Measurements from ENCODE around the gene SPATA13. TPM values are rescaled to one million over a fixed set of nuclear protein-coding genes. Genes with fewer than 3 reads are reported as not detected.

The SPATA13 gene
- total RNA-seq (2014; rRNA removed; shearing (Covaris generic)) (4.6 and 7.6 TPM in 2 replicates), polyA plus RNA-seq (2016; fragmentation: Nextera tagmentation; extraction: Ambion mirVana) (2.4 and 4.1 TPM in 2 replicates)

GRCh38 chr13:24160458-24161009, at the start of gene SPATA13:
Gene SPATA13, plus strand, starts transcription at chr13:24160720. Its CDS starts 62,210 bp downstream, at chr13:24222930.
- H3K9ac ChIP-seq: peak within 1 kb of the TSS; percentile 79
- peaks cover 22% of the 10 kb centered on the region for H3K79me2 ChIP-seq (ENCODE audit: insufficient read depth)
- H3K27ac ChIP-seq: 0 out of 2 replicates have a peak within 1 kb of the TSS, but pooled peaks have one; percentile 3
- in situ Hi-C loops (cut with MboI): no loop called here
- TF ChIP-seq EZH2phosphoT487 (IDR thresholded peaks at IDR 0.05; ENCODE audit: insufficient read depth, low read depth): no peak
- TF ChIP-seq EZH2 (IDR thresholded peaks at IDR 0.05; ENCODE audit: insufficient read depth, poor library complexity, severe bottlenecking): no peak
- H3K36me3 ChIP-seq (ENCODE audit: low read depth): no peaks in the 10 kb centered on the region
- H3K4me3 ChIP-seq: peak within 1 kb of the TSS; percentile 81
- no peaks in the 10 kb centered on the region for H3K27me3 ChIP-seq (replicated peaks; ENCODE audit: insufficient read depth)
- peak within 1 kb of the TSS; percentile 84 for H2AFZ ChIP-seq
- no peaks in the 10 kb centered on the region for H3K9me3 ChIP-seq (ENCODE audit: low read depth)
- H3K4me1 ChIP-seq (ENCODE audit: insufficient read depth): peaks cover 10% of the 10 kb centered on the region
- no peaks in the 10 kb centered on the region for H3K9me2 ChIP-seq (ENCODE audit: insufficient read depth)
- H4K20me1 ChIP-seq (ENCODE audit: insufficient read depth): no peaks in the 10 kb centered on the region
- peak; percentile 96 for DNase-seq
- 1 to 2% methylated on average over 32 to 41 of the region's 50 CpGs for WGBS, 2 experiments (ENCODE audit: low coverage in 1 of 2, low lambda C conversion rate in 2 of 2, missing lambda C conversion rate in 2 of 2)
- H3F3A ChIP-seq (ENCODE audit: insufficient read depth): 0 out of 2 replicates have a peak, but pooled peaks cover 10% of the 10 kb centered on the region
- H3K4me2 ChIP-seq (ENCODE audit: unreplicated experiment): peak within 1 kb of the TSS; percentile 90

- Histone ChIP-seq H4K20me1 (ENCODE audit: insufficient read depth) (no peaks in the 10 kb centered on the region), H3K27me3 (replicated peaks; ENCODE audit: insufficient read depth) (no peaks in the 10 kb centered on the region), H3K79me2 (ENCODE audit: insufficient read depth) (no peaks in the 10 kb centered on the region), H3K4me3 (no peak overlapping the region), H2AFZ (no peak overlapping the region), H3K4me1 (ENCODE audit: insufficient read depth) (no peaks in the 10 kb centered on the region), H3K9ac (no peak overlapping the region), H3F3A (ENCODE audit: insufficient read depth) (no peaks in the 10 kb centered on the region), H3K9me3 (ENCODE audit: low read depth) (no peaks in the 10 kb centered on the region), H3K4me2 (ENCODE audit: unreplicated experiment) (no peak overlapping the region), H3K36me3 (ENCODE audit: low read depth) (no peaks in the 10 kb centered on the region), H3K27ac (no peak overlapping the region), H3K9me2 (ENCODE audit: insufficient read depth) (no peaks in the 10 kb centered on the region)
- 69 to 83% methylated on average over 5 of the region's 5 CpGs for WGBS, 2 experiments (ENCODE audit: low coverage in 1 of 2, low lambda C conversion rate in 2 of 2, missing lambda C conversion rate in 2 of 2)
- no peak for TF ChIP-seq EZH2 (IDR thresholded peaks at IDR 0.05; ENCODE audit: insufficient read depth, poor library complexity, severe bottlenecking)
- no peak for TF ChIP-seq EZH2phosphoT487 (IDR thresholded peaks at IDR 0.05; ENCODE audit: insufficient read depth, low read depth)
- in situ Hi-C loops (cut with MboI): no loop called here
- no peak for DNase-seq
Measured at GRCh38 chr13:24112791-24113190, 47.7 kb upstream of the SPATA13 start.

GRCh38 chr13:24115671-24116070, 44.8 kb upstream of the SPATA13 start:
- Histone ChIP-seq H2AFZ (no peak overlapping the region), H3K9me2 (ENCODE audit: insufficient read depth) (no peaks in the 10 kb centered on the region), H3K79me2 (ENCODE audit: insufficient read depth) (no peaks in the 10 kb centered on the region), H3K9ac (no peak overlapping the region), H3K4me1 (ENCODE audit: insufficient read depth) (no peaks in the 10 kb centered on the region), H3F3A (ENCODE audit: insufficient read depth) (no peaks in the 10 kb centered on the region), H3K9me3 (ENCODE audit: low read depth) (no peaks in the 10 kb centered on the region), H3K4me3 (no peak overlapping the region), H3K27ac (no peak overlapping the region), H4K20me1 (ENCODE audit: insufficient read depth) (no peaks in the 10 kb centered on the region), H3K36me3 (ENCODE audit: low read depth) (no peaks in the 10 kb centered on the region), H3K4me2 (ENCODE audit: unreplicated experiment) (no peak overlapping the region), H3K27me3 (replicated peaks; ENCODE audit: insufficient read depth) (no peaks in the 10 kb centered on the region)
- WGBS, 2 experiments (ENCODE audit: low coverage in 1 of 2, low lambda C conversion rate in 2 of 2, missing lambda C conversion rate in 2 of 2): 92 to 97% methylated on average over 6 of the region's 6 CpGs
- in situ Hi-C loops (cut with MboI): no loop called here
- no peak for DNase-seq
- no peak for TF ChIP-seq EZH2phosphoT487 (IDR thresholded peaks at IDR 0.05; ENCODE audit: insufficient read depth, low read depth)
- TF ChIP-seq EZH2 (IDR thresholded peaks at IDR 0.05; ENCODE audit: insufficient read depth, poor library complexity, severe bottlenecking): no peak

DNA sequence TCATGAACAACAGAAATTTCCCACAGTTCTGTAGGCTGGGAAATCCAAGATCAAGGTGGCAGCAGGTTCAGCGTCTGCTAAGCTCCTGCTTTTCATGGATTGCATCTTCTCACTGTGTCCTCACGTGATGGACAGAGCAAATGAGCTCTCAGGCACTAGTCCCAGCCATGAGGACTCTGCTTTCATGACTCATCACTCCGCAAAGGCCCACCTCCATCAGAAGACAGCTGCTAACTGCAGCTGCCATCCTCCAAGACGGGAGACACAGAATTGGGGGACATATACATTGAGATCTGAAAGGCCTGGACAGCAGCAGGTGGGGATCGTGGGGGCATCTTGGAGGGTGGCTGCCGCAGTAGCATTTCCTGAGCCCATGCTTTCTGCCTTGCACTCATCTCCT, 44.4 kb upstream of the SPATA13 start:
- Histone ChIP-seq H3K4me1 (ENCODE audit: insufficient read depth) (no peaks in the 10 kb centered on the region), H3K27me3 (replicated peaks; ENCODE audit: insufficient read depth) (no peaks in the 10 kb centered on the region), H3K4me3 (no peak overlapping the region), H3K9ac (no peak overlapping the region), H3K9me2 (ENCODE audit: insufficient read depth) (no peaks in the 10 kb centered on the region), H3K9me3 (ENCODE audit: low read depth) (no peaks in the 10 kb centered on the region), H3K4me2 (ENCODE audit: unreplicated experiment) (no peak overlapping the region), H3K36me3 (ENCODE audit: low read depth) (no peaks in the 10 kb centered on the region), H3K27ac (no peak overlapping the region), H3K79me2 (ENCODE audit: insufficient read depth) (no peaks in the 10 kb centered on the region), H4K20me1 (ENCODE audit: insufficient read depth) (no peaks in the 10 kb centered on the region), H2AFZ (no peak overlapping the region), H3F3A (ENCODE audit: insufficient read depth) (no peaks in the 10 kb centered on the region)
- in situ Hi-C loops (cut with MboI): no loop called here
- 88 to 98% methylated on average over 6 of the region's 6 CpGs for WGBS, 2 experiments (ENCODE audit: low coverage in 1 of 2, low lambda C conversion rate in 2 of 2, missing lambda C conversion rate in 2 of 2)
- DNase-seq: no peak
- TF ChIP-seq EZH2phosphoT487 (IDR thresholded peaks at IDR 0.05; ENCODE audit: insufficient read depth, low read depth) (no peak), EZH2 (IDR thresholded peaks at IDR 0.05; ENCODE audit: insufficient read depth, poor library complexity, severe bottlenecking) (no peak)

Measured in GM23248 (cell line).